Measurements from ENCODE around the gene METTL14. TPM values are rescaled to one million over a fixed set of nuclear protein-coding genes. Genes with fewer than 3 reads are reported as not detected.
"Not testable (repeated sequence)": the region's sequence is repeated elsewhere in the genome, so short reads cannot be mapped to it uniquely, and the experiment has no call there.

Gene METTL14
- 10 to 100 TPM; 45.1 to 48.4 TPM for total RNA-seq

- peaks cover 24% of the 10 kb centered on the region for H3K4me1 Mint-ChIP-seq
- peak within 1 kb of the TSS; percentile 99 for H3K4me3 Mint-ChIP-seq
- no peaks in the 10 kb centered on the region for H3K9me3 Mint-ChIP-seq (ENCODE audit: low read depth)
- H3K36me3 Mint-ChIP-seq (ENCODE audit: low read depth): peaks cover 6% of the 10 kb centered on the region
- intact Hi-C loops (cut with DNase I, micrococcal nuclease): loop anchor here in 1 of 2 experiments (1.0 to 2.0 kb wide), 6 partner anchors 94 to 769 kb away; partner anchors contain the start of genes SEC24D and USP53
- CTCF ChIA-PET: interaction anchor here (0.7 kb wide), 1 partner anchor 31 kb away, joined by 5 read pairs; no protein-coding TSS in a partner anchor
- POLR2A ChIA-PET: interaction anchor here (0.6 kb wide), 2 partner anchors 9 to 136 kb away, joined by 3 read pairs; no protein-coding TSS in a partner anchor
- ATAC-seq: peak; percentile 96
- H3K27ac Mint-ChIP-seq: peak within 1 kb of the TSS; percentile 90
- DNase-seq: peak; percentile 93
- peaks cover 2% of the 10 kb centered on the region for H3K27me3 Mint-ChIP-seq
Observed at GRCh38 chr4:118684873-118685811, at the start of gene METTL14. METTL14 (plus strand) TSS chr4:118685392; CDS start chr4:118685535, 143 bp downstream.

- H3K9me3 Mint-ChIP-seq (ENCODE audit: low read depth); H3K4me1 Mint-ChIP-seq; DNase-seq; POLR2A ChIA-PET; H3K27me3 Mint-ChIP-seq; H3K27ac Mint-ChIP-seq; H3K4me3 Mint-ChIP-seq; CTCF ChIA-PET; intact Hi-C loops (cut with DNase I, micrococcal nuclease); ATAC-seq: not testable (repeated sequence)
- peaks cover 11% of the 10 kb centered on the region for H3K36me3 Mint-ChIP-seq (ENCODE audit: low read depth)
Observed at GRCh38 chr4:118636126-118636525, 49.1 kb upstream of the METTL14 start.

- H3K36me3 Mint-ChIP-seq (ENCODE audit: low read depth); H3K4me3 Mint-ChIP-seq; H3K4me1 Mint-ChIP-seq; POLR2A ChIA-PET; H3K27ac Mint-ChIP-seq; intact Hi-C loops (cut with DNase I, micrococcal nuclease); ATAC-seq; H3K27me3 Mint-ChIP-seq; CTCF ChIA-PET; H3K9me3 Mint-ChIP-seq (ENCODE audit: low read depth): not testable (repeated sequence)
- DNase-seq: peak; percentile 58
Observed at GRCh38 chr4:118664665-118665064, 20.5 kb upstream of the METTL14 start.

- H3K9me3 Mint-ChIP-seq (ENCODE audit: low read depth); ATAC-seq; H3K4me1 Mint-ChIP-seq; POLR2A ChIA-PET; H3K27me3 Mint-ChIP-seq; intact Hi-C loops (cut with DNase I, micrococcal nuclease); H3K27ac Mint-ChIP-seq; CTCF ChIA-PET; H3K4me3 Mint-ChIP-seq; H3K36me3 Mint-ChIP-seq (ENCODE audit: low read depth): not testable (repeated sequence)
- peak; percentile 65 for DNase-seq
Observed at GRCh38 chr4:118669220-118669619, 16.0 kb upstream of the METTL14 start.

- H3K4me3 Mint-ChIP-seq; POLR2A ChIA-PET; H3K9me3 Mint-ChIP-seq (ENCODE audit: low read depth); H3K27me3 Mint-ChIP-seq; H3K4me1 Mint-ChIP-seq; ATAC-seq; H3K27ac Mint-ChIP-seq; H3K36me3 Mint-ChIP-seq (ENCODE audit: low read depth); intact Hi-C loops (cut with DNase I, micrococcal nuclease); DNase-seq: not testable (repeated sequence)
- CTCF ChIA-PET: interaction anchor here (0.5 kb wide), 1 partner anchor 593 kb away, joined by 3 read pairs; no protein-coding TSS in a partner anchor
Observed at GRCh38 chr4:118670968-118671367, 14.2 kb upstream of the METTL14 start.

GRCh38 chr4:118676128-118676527 is 9.1 kb upstream of the METTL14 start:
- ATAC-seq (no peak), DNase-seq (no peak)
- Mint-ChIP-seq H3K36me3 (ENCODE audit: low read depth) (no peaks in the 10 kb centered on the region), H3K27ac (no peak overlapping the region), H3K9me3 (ENCODE audit: low read depth) (no peaks in the 10 kb centered on the region), H3K27me3 (no peaks in the 10 kb centered on the region), H3K4me1 (no peaks in the 10 kb centered on the region), H3K4me3 (no peak overlapping the region)
- ChIA-PET POLR2A (no interaction called here), CTCF (no interaction called here)
- intact Hi-C loops (cut with DNase I, micrococcal nuclease): no loop called here

- Mint-ChIP-seq H3K27ac (no peak overlapping the region), H3K9me3 (ENCODE audit: low read depth) (no peaks in the 10 kb centered on the region), H3K36me3 (ENCODE audit: low read depth) (no peaks in the 10 kb centered on the region), H3K4me1 (peaks cover 7% of the 10 kb centered on the region), H3K27me3 (peaks cover 2% of the 10 kb centered on the region), H3K4me3 (no peak overlapping the region)
- ATAC-seq (no peak), DNase-seq (no peak)
- intact Hi-C loops (cut with DNase I, micrococcal nuclease): no loop called here
- POLR2A ChIA-PET: no interaction called here
- CTCF ChIA-PET: no interaction called here
Observed at GRCh38 chr4:118680808-118681207, 4.4 kb upstream of the METTL14 start.

- intact Hi-C loops (cut with DNase I, micrococcal nuclease): loop anchor here in 1 of 2 experiments (1.0 kb wide), 1 partner anchor 15 kb away; no protein-coding TSS in a partner anchor
- POLR2A ChIA-PET: no interaction called here
- CTCF ChIA-PET: no interaction called here
- ATAC-seq: no peak
- Mint-ChIP-seq H3K9me3 (ENCODE audit: low read depth) (no peaks in the 10 kb centered on the region), H3K27me3 (peaks cover 2% of the 10 kb centered on the region), H3K4me3 (no peak overlapping the region), H3K4me1 (peaks cover 24% of the 10 kb centered on the region), H3K36me3 (ENCODE audit: low read depth) (peaks cover 3% of the 10 kb centered on the region), H3K27ac (no peak overlapping the region)
- no peak for DNase-seq
Observed at GRCh38 chr4:118682928-118683327, 2.3 kb upstream of the METTL14 start.

GRCh38 chr4:118683513-118683912 is 1.7 kb upstream of the METTL14 start:
- Mint-ChIP-seq H3K27me3 (peaks cover 2% of the 10 kb centered on the region), H3K27ac (no peak overlapping the region), H3K4me3 (no peak overlapping the region), H3K4me1 (peaks cover 24% of the 10 kb centered on the region), H3K36me3 (ENCODE audit: low read depth) (peaks cover 3% of the 10 kb centered on the region), H3K9me3 (ENCODE audit: low read depth) (no peaks in the 10 kb centered on the region)
- ChIA-PET POLR2A (no interaction called here), CTCF (no interaction called here)
- ATAC-seq (no peak), DNase-seq (no peak)
- intact Hi-C loops (cut with DNase I, micrococcal nuclease): no loop called here

- CTCF ChIA-PET: interaction anchor here (0.7 kb wide), 1 partner anchor 8 kb away, joined by 3 read pairs; no protein-coding TSS in a partner anchor
- intact Hi-C loops (cut with DNase I, micrococcal nuclease): no loop called here
- DNase-seq (no peak), ATAC-seq (no peak)
- Mint-ChIP-seq H3K4me3 (no peak overlapping the region), H3K9me3 (ENCODE audit: low read depth) (no peaks in the 10 kb centered on the region), H3K27me3 (no peaks in the 10 kb centered on the region), H3K36me3 (ENCODE audit: low read depth) (peaks cover 31% of the 10 kb centered on the region), H3K4me1 (no peaks in the 10 kb centered on the region), H3K27ac (no peak overlapping the region)
- POLR2A ChIA-PET: no interaction called here
Observed at GRCh38 chr4:118703118-118703517, 17.9 kb downstream of the METTL14 start.

- H3K27ac Mint-ChIP-seq: no peak overlapping the region
- DNase-seq: no peak
- H3K9me3 Mint-ChIP-seq (ENCODE audit: low read depth): no peaks in the 10 kb centered on the region
- intact Hi-C loops (cut with DNase I, micrococcal nuclease): no loop called here
- H3K4me1 Mint-ChIP-seq: peaks cover 15% of the 10 kb centered on the region
- ATAC-seq: no peak
- H3K4me3 Mint-ChIP-seq: no peak overlapping the region
- peaks cover 45% of the 10 kb centered on the region for H3K36me3 Mint-ChIP-seq (ENCODE audit: low read depth)
- ChIA-PET CTCF (no interaction called here), POLR2A (no interaction called here)
- no peaks in the 10 kb centered on the region for H3K27me3 Mint-ChIP-seq
Observed at GRCh38 chr4:118711052-118711451, 25.9 kb downstream of the METTL14 start.

- CTCF ChIA-PET: interaction anchor here (0.7 kb wide), 1 partner anchor 130 kb away, joined by 4 read pairs; no protein-coding TSS in a partner anchor
- H3K4me1 Mint-ChIP-seq: peaks cover 15% of the 10 kb centered on the region
- peaks cover 40% of the 10 kb centered on the region for H3K36me3 Mint-ChIP-seq (ENCODE audit: low read depth)
- DNase-seq (peak; percentile 21), ATAC-seq (peak; percentile 89)
- no peaks in the 10 kb centered on the region for H3K27me3 Mint-ChIP-seq
- POLR2A ChIA-PET: no interaction called here
- intact Hi-C loops (cut with DNase I, micrococcal nuclease): no loop called here
- no peak overlapping the region for H3K4me3 Mint-ChIP-seq
- no peaks in the 10 kb centered on the region for H3K9me3 Mint-ChIP-seq (ENCODE audit: low read depth)
- H3K27ac Mint-ChIP-seq: peak overlapping the region; percentile 5
Observed at GRCh38 chr4:118712872-118713271, 27.7 kb downstream of the METTL14 start.
